Measurements from ENCODE around the gene TXNL4A. TPM values are rescaled to one million over a fixed set of nuclear protein-coding genes. Genes with fewer than 3 reads are reported as not detected.
"Not testable (repeated sequence)": the region's sequence is repeated elsewhere in the genome, so short reads cannot be mapped to it uniquely, and the experiment has no call there.

The TXNL4A gene
- polyA plus RNA-seq, 1 experiment = 131 TPM

DNA sequence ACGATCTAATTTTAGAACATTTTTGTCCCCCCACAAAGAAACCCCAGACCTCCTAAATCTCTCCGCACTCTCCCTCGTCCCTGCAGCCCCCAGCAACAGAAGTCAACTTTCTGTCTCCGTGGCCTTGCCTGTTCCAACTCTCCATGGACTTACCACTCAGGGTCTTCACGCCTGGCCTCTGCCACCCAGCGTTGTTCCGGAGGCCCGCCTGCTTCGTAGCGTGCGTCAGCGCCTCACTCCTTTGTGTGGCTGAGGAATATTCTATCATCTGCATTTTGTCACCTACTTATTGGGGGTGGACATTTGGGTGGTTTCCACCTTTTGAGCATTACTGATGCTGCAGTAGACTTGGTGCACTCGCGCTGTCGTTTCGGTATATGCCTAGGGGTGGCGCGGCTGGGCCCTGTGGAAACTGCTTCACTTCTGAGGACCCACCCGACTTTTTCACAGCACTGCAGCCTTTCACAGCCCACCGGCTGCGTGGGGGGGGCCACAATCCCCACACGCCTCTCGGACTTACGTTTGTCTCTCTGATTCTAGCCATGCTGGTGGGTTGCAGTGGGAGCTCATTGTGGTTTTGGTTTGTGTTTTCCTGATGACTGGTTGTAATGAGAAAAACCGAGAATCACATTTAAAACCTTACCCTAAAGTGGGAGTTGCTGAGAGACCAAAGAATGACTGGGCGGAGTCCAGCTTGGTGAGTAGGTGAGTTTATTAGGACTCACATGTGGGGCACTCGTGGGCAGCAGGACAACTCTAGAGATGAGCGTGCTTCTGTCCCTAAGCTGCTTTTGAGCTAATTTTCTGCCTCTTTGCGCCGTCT lies 25.3 kb downstream of the TXNL4A start:
- TF ChIP-seq, protein P1, sequence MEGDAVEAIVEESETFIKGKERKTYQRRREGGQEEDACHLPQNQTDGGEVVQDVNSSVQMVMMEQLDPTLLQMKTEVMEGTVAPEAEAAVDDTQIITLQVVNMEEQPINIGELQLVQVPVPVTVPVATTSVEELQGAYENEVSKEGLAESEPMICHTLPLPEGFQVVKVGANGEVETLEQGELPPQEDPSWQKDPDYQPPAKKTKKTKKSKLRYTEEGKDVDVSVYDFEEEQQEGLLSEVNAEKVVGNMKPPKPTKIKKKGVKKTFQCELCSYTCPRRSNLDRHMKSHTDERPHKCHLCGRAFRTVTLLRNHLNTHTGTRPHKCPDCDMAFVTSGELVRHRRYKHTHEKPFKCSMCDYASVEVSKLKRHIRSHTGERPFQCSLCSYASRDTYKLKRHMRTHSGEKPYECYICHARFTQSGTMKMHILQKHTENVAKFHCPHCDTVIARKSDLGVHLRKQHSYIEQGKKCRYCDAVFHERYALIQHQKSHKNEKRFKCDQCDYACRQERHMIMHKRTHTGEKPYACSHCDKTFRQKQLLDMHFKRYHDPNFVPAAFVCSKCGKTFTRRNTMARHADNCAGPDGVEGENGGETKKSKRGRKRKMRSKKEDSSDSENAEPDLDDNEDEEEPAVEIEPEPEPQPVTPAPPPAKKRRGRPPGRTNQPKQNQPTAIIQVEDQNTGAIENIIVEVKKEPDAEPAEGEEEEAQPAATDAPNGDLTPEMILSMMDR (IDR thresholded peaks at IDR 0.05; ENCODE audit: low read depth, low read length) = no peak
- ChIA-PET POLR2A (no interaction called here), CTCF (no interaction called here)
- no peak for DNase-seq (ENCODE audit: low read depth, low spot score)
- Histone ChIP-seq H3K9me3 (ENCODE audit: control insufficient read depth, insufficient read depth, low read length) (no peaks in the 10 kb centered on the region; the same call in 1 of the 2 replicates), H3K27me3 (ENCODE audit: control insufficient read depth, insufficient read depth, low read length) (no peaks in the 10 kb centered on the region), H3K27ac (ENCODE audit: low read depth, low read length) (no peak overlapping the region), H3K4me3 (ENCODE audit: low read depth, low read length) (no peak overlapping the region)

DNA sequence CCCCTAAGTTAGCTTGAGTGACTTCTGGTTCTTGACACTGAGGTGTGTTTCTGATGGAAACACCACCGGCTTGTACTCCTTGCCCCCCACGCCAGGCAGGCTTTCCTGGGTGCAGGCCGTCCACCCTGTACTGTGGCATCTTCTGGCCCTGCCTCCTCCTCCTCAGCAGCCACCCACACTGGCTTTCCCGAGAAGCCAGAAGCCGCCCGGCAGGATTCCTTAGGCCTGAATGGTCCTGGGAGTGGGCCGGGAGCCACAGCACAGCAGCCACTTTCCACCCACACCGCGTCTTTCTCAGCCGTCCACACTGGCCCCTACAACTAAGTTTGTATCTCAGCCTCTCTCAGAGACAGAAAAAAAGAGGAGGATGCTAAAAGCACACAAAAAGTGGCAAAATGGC lies 26.1 kb downstream of the TXNL4A start:
- H3K27ac ChIP-seq (ENCODE audit: low read depth, low read length) = no peak overlapping the region
- no peak overlapping the region for H3K4me3 ChIP-seq (ENCODE audit: low read depth, low read length)
- POLR2A ChIA-PET = no interaction called here
- H3K27me3 ChIP-seq (ENCODE audit: control insufficient read depth, insufficient read depth, low read length) = no peaks in the 10 kb centered on the region
- TF ChIP-seq, protein P1 (IDR thresholded peaks at IDR 0.05; ENCODE audit: low read depth, low read length) = no peak
- no peak for DNase-seq (ENCODE audit: low read depth, low spot score)
- no peaks in the 10 kb centered on the region; the same call in 1 of the 2 replicates for H3K9me3 ChIP-seq (ENCODE audit: control insufficient read depth, insufficient read depth, low read length)
- CTCF ChIA-PET = interaction anchor here (0.6 kb wide), 1 partner anchor 41 kb away, joined by 3 read pairs; no protein-coding TSS in a partner anchor

DNA sequence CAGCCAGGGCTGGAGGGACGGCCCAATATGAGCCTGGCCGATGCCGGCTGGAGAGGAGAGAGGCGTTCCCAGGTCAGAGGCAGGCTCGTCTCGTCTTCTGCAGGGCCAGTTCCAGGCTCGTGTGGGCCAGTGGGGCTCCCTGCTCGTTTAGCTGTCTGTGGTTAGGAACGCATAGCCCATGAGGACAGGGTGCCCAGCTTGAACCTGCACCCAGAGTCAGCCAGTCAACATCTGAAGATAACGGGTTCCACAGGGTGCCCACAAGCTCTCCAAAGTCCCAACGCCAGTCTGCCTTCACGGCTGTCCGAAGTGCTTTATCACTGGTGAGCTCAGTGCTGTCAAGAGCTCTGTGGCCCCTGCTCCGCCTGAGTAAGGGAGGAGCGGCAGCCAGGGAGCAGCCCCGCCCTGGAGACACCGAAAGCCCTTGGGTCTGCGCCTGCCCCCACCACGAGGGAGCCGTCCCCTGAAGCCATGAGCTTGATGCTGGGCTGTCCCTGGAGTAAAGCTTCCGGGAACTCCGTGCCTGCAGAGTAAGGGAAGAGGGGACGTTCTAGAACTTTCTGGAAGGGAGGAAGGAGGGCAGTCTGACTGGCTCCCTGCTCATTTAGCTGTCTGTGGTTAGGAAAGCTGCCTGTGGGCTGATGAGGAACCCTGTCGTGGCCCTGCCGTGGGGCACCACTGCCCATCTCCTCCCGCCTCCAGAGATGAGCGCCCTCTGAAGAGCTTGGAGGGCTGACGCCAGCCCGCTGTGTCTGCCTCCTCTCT lies 26.7 kb downstream of the TXNL4A start:
- H3K4me3 ChIP-seq (ENCODE audit: low read depth, low read length) = no peak overlapping the region
- H3K9me3 ChIP-seq (ENCODE audit: control insufficient read depth, insufficient read depth, low read length) = no peaks in the 10 kb centered on the region; the same call in 1 of the 2 replicates
- H3K27me3 ChIP-seq (ENCODE audit: control insufficient read depth, insufficient read depth, low read length) = no peaks in the 10 kb centered on the region
- ChIA-PET CTCF (interaction anchor here (0.6 kb wide), 1 partner anchor 42 kb away, joined by 3 read pairs; no protein-coding TSS in a partner anchor), POLR2A (no interaction called here)
- TF ChIP-seq, protein P1 (IDR thresholded peaks at IDR 0.05; ENCODE audit: low read depth, low read length) = no peak
- no peak for DNase-seq (ENCODE audit: low read depth, low spot score)
- H3K27ac ChIP-seq (ENCODE audit: low read depth, low read length) = no peak overlapping the region

DNA sequence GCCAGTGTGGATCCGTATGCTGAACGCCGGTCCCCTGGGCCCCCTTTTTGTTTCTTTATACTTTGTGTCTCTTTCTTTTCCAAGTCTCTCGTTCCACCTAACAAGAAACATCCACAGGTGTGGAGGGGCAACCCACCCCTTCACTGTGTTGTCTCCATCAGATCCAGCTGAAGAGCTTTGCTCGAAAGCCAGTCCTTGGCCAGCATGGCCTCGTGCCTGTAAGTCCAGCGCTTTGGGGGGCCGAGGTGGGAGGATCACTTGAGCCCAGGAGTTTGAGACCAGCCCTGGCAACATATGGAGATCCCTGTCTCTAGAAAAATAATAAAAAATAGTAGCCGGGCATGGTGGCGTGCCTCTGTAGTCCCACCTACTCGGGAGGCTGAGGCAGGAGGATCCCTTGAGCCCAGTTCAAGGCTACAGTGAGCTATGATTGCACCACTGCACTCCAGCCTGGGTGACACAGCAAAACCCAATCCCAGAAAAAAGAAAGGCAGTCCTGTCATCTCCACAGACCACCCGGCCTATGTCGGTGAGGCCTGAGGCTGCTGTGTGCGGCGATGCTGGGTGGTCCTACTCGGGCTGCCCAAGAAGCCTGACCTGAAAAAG lies 27.3 kb downstream of the TXNL4A start:
- TF ChIP-seq, protein P1 (IDR thresholded peaks at IDR 0.05; ENCODE audit: low read depth, low read length) = no peak
- ChIA-PET CTCF (no interaction called here), POLR2A (no interaction called here)

DNA sequence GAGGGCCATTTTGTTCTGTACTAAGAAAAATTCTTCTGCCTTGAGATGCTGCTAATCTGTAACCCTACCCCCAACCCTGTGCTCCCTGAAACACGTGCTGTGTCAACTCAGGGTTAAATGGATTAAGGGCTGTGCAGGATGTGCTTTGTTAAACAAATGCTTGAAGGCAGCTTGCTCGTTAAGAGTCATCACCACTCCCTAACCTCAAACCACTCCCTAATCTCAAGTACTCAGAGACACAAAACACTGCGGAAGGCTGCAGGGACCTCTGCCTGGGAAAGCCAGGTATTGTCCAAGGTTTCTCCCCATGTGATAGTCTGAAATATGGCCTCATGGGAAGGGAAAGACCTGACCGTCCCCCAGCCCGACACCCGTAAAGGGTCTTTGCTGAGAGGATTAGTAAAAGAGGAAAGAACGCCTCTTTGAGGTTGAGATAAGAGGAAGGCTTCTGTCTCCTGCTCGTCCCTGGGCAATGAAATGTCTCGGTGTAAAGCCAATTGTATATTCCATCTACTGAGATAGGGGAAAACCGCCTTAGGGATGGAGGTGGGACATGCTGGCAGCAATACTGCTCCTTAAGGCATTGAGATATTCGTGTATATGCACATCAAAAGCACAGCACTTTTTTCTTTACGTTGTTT lies 28.1 kb downstream of the TXNL4A start:
- H3K27me3 ChIP-seq (ENCODE audit: control insufficient read depth, insufficient read depth, low read length); H3K4me3 ChIP-seq (ENCODE audit: low read depth, low read length); DNase-seq (ENCODE audit: low read depth, low spot score); H3K27ac ChIP-seq (ENCODE audit: low read depth, low read length); H3K9me3 ChIP-seq (ENCODE audit: control insufficient read depth, insufficient read depth, low read length): not testable (repeated sequence)
- ChIA-PET POLR2A (interaction anchor here (0.6 to 0.7 kb wide), 2 partner anchors 8 to 25 kb away, joined by 3 read pairs; partner anchors contain the start of gene SLC66A2), CTCF (interaction anchor here (0.7 kb wide), 1 partner anchor 162 kb away, joined by 3 read pairs; the partner anchor contains the start of gene KCNG2)

More for the DNA sequence above, 27.3 kb downstream of the TXNL4A start:
- no peak for DNase-seq (ENCODE audit: low read depth, low spot score)
- H3K9me3 ChIP-seq (ENCODE audit: control insufficient read depth, insufficient read depth, low read length) = no peaks in the 10 kb centered on the region; the same call in 1 of the 2 replicates
- no peak overlapping the region for H3K4me3 ChIP-seq (ENCODE audit: low read depth, low read length)
- H3K27me3 ChIP-seq (ENCODE audit: control insufficient read depth, insufficient read depth, low read length) = no peaks in the 10 kb centered on the region
- H3K27ac ChIP-seq (ENCODE audit: low read depth, low read length) = no peak overlapping the region
